Measurements from ENCODE around the gene KNSTRN. TPM values are rescaled to one million over a fixed set of nuclear protein-coding genes. Genes with fewer than 3 reads are reported as not detected.

Gene KNSTRN
- total and polyA plus RNA-seq, 2 of the 8 experiments (the other 6 are each of a cell fraction or from before 2014, with no cell fraction given), result 25.1 to 79.4 TPM

- peak; percentile 95 to 97 (median 96) for TF ChIP-seq CTCF (IDR thresholded peaks at IDR 0.05; ENCODE audit: control extremely low read depth in 1 of 3, insufficient read depth in 1 of 3, low read depth in 1 of 3, low read length in 3 of 3)
- TF ChIP-seq E2F6 (IDR thresholded peaks at IDR 0.05), result peak; percentile 40; the same call in 1 of the 2 replicates
- TF ChIP-seq JUND (IDR thresholded peaks at IDR 0.05; ENCODE audit: low read length), result peak; percentile 51; the same call in 1 of the 2 replicates
- no peak for TF ChIP-seq POU5F1 (IDR thresholded peaks at IDR 0.05; ENCODE audit: low read depth, low read length)
- peak; percentile 91 to 95 for TF ChIP-seq RAD21 (IDR thresholded peaks at IDR 0.05 in 1 of 2, conservative IDR thresholded peaks at IDR 0.05 in 1 of 2; ENCODE audit: low read depth in 2 of 2, low read length in 2 of 2)
- TF ChIP-seq CEBPB (IDR thresholded peaks at IDR 0.05; ENCODE audit: low read depth, low read length), result no peak
- TF ChIP-seq BACH1 (IDR thresholded peaks at IDR 0.05; ENCODE audit: low read length), result no peak
- no peak for TF ChIP-seq GABPA (IDR thresholded peaks at IDR 0.05; ENCODE audit: borderline replicate concordance, insufficient read depth, low read length)
- no peak for TF ChIP-seq HDAC2 (IDR thresholded peaks at IDR 0.05; ENCODE audit: borderline replicate concordance in 1 of 2, low read depth in 2 of 2, low read length in 2 of 2)
- no peak for TF ChIP-seq SP4 (IDR thresholded peaks at IDR 0.05; ENCODE audit: low read length)
- no peak for TF ChIP-seq FOSL1 (IDR thresholded peaks at IDR 0.05; ENCODE audit: insufficient read depth, low read depth, low read length)
Measured at GRCh38 chr15:40421246-40422157, 39.0 kb downstream of the KNSTRN start (continued).

Data from H1 (cell line).